H1 (cell line): ENCODE data around the gene SPAG16. TPM values are rescaled to one million over a fixed set of nuclear protein-coding genes. Genes with fewer than 3 reads are reported as not detected.

Source experiments
- CTCF ChIA-PET: fragments of 300-600 bp; sonication (Branson Sonifier 250); formaldehyde crosslinking; loops from one replicate; lab custom pipeline; 2021; ENCODE audit not compliant: partially characterized antibody; lab: Charles Lee
- POLR2A ChIA-PET: fragments of 300-600 bp; sonication (Branson Sonifier 250); formaldehyde crosslinking; loops from one replicate; lab custom pipeline; 2021; ENCODE audit warnings: inconsistent platforms; ENCODE audit not compliant: partially characterized antibody; lab: Charles Lee
- DNase-seq, 2 experiments: peaks; one replicate each; pipeline versions ENCODE4 v3.0.0 to v3.0.0-alpha.2; 2010 to 2022; ENCODE audit warnings: low spot score in 2 of 2, low read depth in 1 of 2, mixed read lengths in 1 of 2
- FAIRE-seq: peaks from 2 replicates; lab custom pipeline; 2011; peaks lifted over from hg19 to GRCh38; lab: Jason Lieb, UNC
- H2AFZ ChIP-seq: 2 replicates; pipeline ENCODE4 v1.8.1; 2012; ENCODE audit warnings: low read length, inconsistent platforms
- H2AK5ac ChIP-seq: 2 replicates; pipeline ENCODE4 v1.6.1; 2013; ENCODE audit warnings: low read depth, low read length
- H2BK120ac ChIP-seq: replicated peaks from 2 replicates; pipeline ENCODE3; 2013; ENCODE audit warnings: low read depth, low read length, inconsistent platforms
- H2BK12ac ChIP-seq: 2 replicates; pipeline ENCODE4 v1.6.1; 2013; ENCODE audit warnings: low read depth, low read length
- H2BK15ac ChIP-seq: 2 replicates; pipeline ENCODE4 v1.6.1; 2013; ENCODE audit warnings: low read length
- H2BK20ac ChIP-seq: 2 replicates; pipeline ENCODE4 v1.6.1; 2013; ENCODE audit warnings: low read length
- H2BK5ac ChIP-seq: 2 replicates; pipeline ENCODE4 v1.6.1; 2013; ENCODE audit warnings: low read depth, low read length
- H3K14ac ChIP-seq: 2 replicates; pipeline ENCODE4 v1.6.1; 2013; ENCODE audit warnings: inconsistent platforms; ENCODE audit not compliant: insufficient read length
- H3K18ac ChIP-seq: 2 replicates; pipeline ENCODE4 v1.6.1; 2013; ENCODE audit warnings: low read length; ENCODE audit errors: extremely low read depth
- H3K23ac ChIP-seq: 2 replicates; pipeline ENCODE4 v1.6.1; 2013; ENCODE audit warnings: inconsistent platforms; ENCODE audit not compliant: insufficient read length
- H3K23me2 ChIP-seq: 2 replicates; pipeline ENCODE4 v1.6.1; 2013; ENCODE audit warnings: low read depth, low read length
- H3K27ac ChIP-seq: 2 replicates; pipeline ENCODE4 v1.6.1; 2011; ENCODE audit warnings: low read depth, low read length, inconsistent platforms
- H3K27me3 ChIP-seq, 4 experiments: replicated peaks in 1 of 4; 1 replicate in 1 of 4; 2 replicates in 3 of 4; pipeline versions ENCODE4 v1.6.1 to v1.8.1; 2011 to 2013; ENCODE audit warnings: low read length in 3 of 4, mild to moderate bottlenecking in 3 of 4, inconsistent platforms in 2 of 4, mixed read lengths in 2 of 4, moderate library complexity in 1 of 4; ENCODE audit not compliant: control insufficient read depth in 3 of 4, insufficient read depth in 3 of 4; ENCODE audit errors: extremely low read depth in 1 of 4
- H3K36me3 ChIP-seq, 4 experiments: 2 replicates each; pipeline versions ENCODE4 v1.6.1 to v1.8.1; 2011 to 2013; ENCODE audit warnings: mild to moderate bottlenecking in 4 of 4, low read length in 3 of 4, moderate library complexity in 2 of 4, control low read depth in 1 of 4, inconsistent platforms in 1 of 4; ENCODE audit not compliant: insufficient read depth in 4 of 4, control insufficient read depth in 2 of 4
- H3K4ac ChIP-seq: replicated peaks from 2 replicates; pipeline ENCODE3; 2013; ENCODE audit warnings: low read length, low read depth, mixed read lengths, inconsistent platforms; ENCODE audit not compliant: insufficient read length
- H3K4me1 ChIP-seq, 4 experiments: replicated peaks in 1 of 4; 1 replicate in 1 of 4; 2 replicates in 3 of 4; pipeline versions ENCODE4 v1.6.1 to v1.8.1; 2011 to 2013; ENCODE audit warnings: low read length in 3 of 4, inconsistent platforms in 2 of 4, mixed read lengths in 1 of 4; ENCODE audit not compliant: insufficient read depth in 4 of 4, control insufficient read depth in 3 of 4
- H3K4me2 ChIP-seq, 2 experiments: 2 replicates each; pipeline versions ENCODE4 v1.6.1 to v1.8.1; 2011 to 2013; ENCODE audit warnings: low read depth in 2 of 2, low read length in 2 of 2, control low read depth in 1 of 2, inconsistent platforms in 1 of 2, mild to moderate bottlenecking in 1 of 2; ENCODE audit not compliant: insufficient read depth in 1 of 2
- H3K4me3 ChIP-seq, 4 experiments: fragments of 200-600, 300-600 bp in 1 of 4; sonication (generic), shearing (Covaris generic), sonication (Bioruptor Twin) in 1 of 4; 2 replicates each; pipeline versions ENCODE4 v1.5.1 to v1.8.1; 2011 to 2016; ENCODE audit warnings: low read length in 4 of 4, low read depth in 3 of 4, control low read depth in 2 of 4, inconsistent platforms in 2 of 4, mild to moderate bottlenecking in 2 of 4, mixed read lengths in 1 of 4, moderate library complexity in 1 of 4; ENCODE audit not compliant: insufficient read depth in 2 of 4; ENCODE audit errors: extremely low read depth in 1 of 4
- H3K56ac ChIP-seq: replicated peaks from 2 replicates; pipeline ENCODE3; 2013; ENCODE audit warnings: low read depth, mild to moderate bottlenecking, mixed read lengths, low read length, inconsistent platforms; ENCODE audit not compliant: insufficient read length
- H3K79me1 ChIP-seq: 2 replicates; pipeline ENCODE4 v1.6.1; 2013; ENCODE audit warnings: low read depth, low read length, control low read depth
- H3K79me2 ChIP-seq, 2 experiments: 2 replicates each; pipeline versions ENCODE4 v1.6.1 to v1.8.1; 2012 to 2013; ENCODE audit warnings: low read length in 2 of 2, mild to moderate bottlenecking in 2 of 2, inconsistent platforms in 1 of 2; ENCODE audit not compliant: insufficient read depth in 2 of 2, control insufficient read depth in 1 of 2
- H3K9ac ChIP-seq, 4 experiments: replicated peaks in 1 of 4; 1 replicate in 1 of 4; 2 replicates in 3 of 4; pipeline versions ENCODE4 v1.6.1 to v1.8.1; 2011 to 2013; ENCODE audit warnings: low read depth in 3 of 4, low read length in 3 of 4, control low read depth in 2 of 4, mild to moderate bottlenecking in 2 of 4, moderate library complexity in 2 of 4, inconsistent platforms in 1 of 4; ENCODE audit errors: extremely low read depth in 1 of 4
- H3K9me3 ChIP-seq, 2 experiments: 2 replicates each; pipeline versions ENCODE4 v1.6.1 to v1.8.1; 2012 to 2013; ENCODE audit warnings: mild to moderate bottlenecking in 2 of 2, moderate library complexity in 2 of 2, control low read depth in 1 of 2, inconsistent platforms in 1 of 2, low read depth in 1 of 2, low read length in 1 of 2, mixed read lengths in 1 of 2; ENCODE audit not compliant: insufficient read depth in 2 of 2
- H4K20me1 ChIP-seq, 2 experiments: replicated peaks in 1 of 2; 2 replicates each; pipeline versions ENCODE3 to v1.8.1; 2011 to 2013; ENCODE audit warnings: inconsistent platforms in 2 of 2, low read length in 2 of 2, mild to moderate bottlenecking in 1 of 2; ENCODE audit not compliant: insufficient read depth in 2 of 2, control insufficient read depth in 1 of 2
- H4K5ac ChIP-seq: 2 replicates; pipeline ENCODE4 v1.6.1; 2013; ENCODE audit warnings: low read length, low read depth, mixed read lengths, inconsistent platforms; ENCODE audit not compliant: insufficient read length
- H4K8ac ChIP-seq: 2 replicates; pipeline ENCODE4 v1.8.0; 2013; ENCODE audit warnings: mild to moderate bottlenecking, moderate library complexity, low read length, inconsistent platforms; ENCODE audit not compliant: insufficient read depth; ENCODE audit errors: extremely low read depth
- H4K91ac ChIP-seq: replicated peaks from 2 replicates; pipeline ENCODE3; 2013; ENCODE audit warnings: low read length, mixed read lengths, inconsistent platforms; ENCODE audit not compliant: insufficient read length
- ASH2L ChIP-seq: fragments of 200-600, 300-600 bp; sonication (generic); IDR thresholded peaks from one replicate; pipeline ENCODE4 v1.7.1; 2017; ENCODE audit warnings: low read length
- CHD1 ChIP-seq: IDR thresholded peaks from 2 replicates; pipeline ENCODE4 v1.6.1; 2012; ENCODE audit warnings: low read depth, low read length, improper control_type of control experiment
- POU5F1 ChIP-seq: IDR thresholded peaks from 2 replicates; pipeline ENCODE4 v1.6.1; 2011; ENCODE audit warnings: low read depth, mild to moderate bottlenecking, low read length, moderate library complexity
- RFX5 ChIP-seq: IDR thresholded peaks from 2 replicates; pipeline ENCODE4 v1.6.1; 2011; ENCODE audit warnings: low read depth, low read length, improper control_type of control experiment, borderline replicate concordance
- WGBS, 2 experiments: shearing (Covaris generic) in 1 of 2; methylation state at CpG; one replicate each; pipeline versions ENCODE4 v1.1.6 to v1.1.7; 2013 to 2015; ENCODE audit warnings: low lambda C conversion rate in 2 of 2, mixed read lengths in 2 of 2, inconsistent platforms in 1 of 2, low coverage in 1 of 2, missing lambda C conversion rate in 1 of 2; ENCODE audit not compliant: insufficient replicate concordance in 2 of 2, insufficient coverage in 1 of 2, insufficient read length in 1 of 2; ENCODE audit errors: extremely low coverage in 1 of 2, missing lambda C conversion rate in 1 of 2; 5-methylcytosine and 5-hydroxymethylcytosine counted together
- polyA plus RNA-seq, 7 experiments: library from polyadenylated mRNA; depleted of rRNA in 3 of 7; stranded (reverse) in 5 of 7; unstranded in 2 of 7; fragments of >200 nt in 5 of 7; fragments of 200-250 nt in 2 of 7; gene quantifications; 1 replicate in 5 of 7; 2 replicates in 1 of 7; 4 replicates in 1 of 7; pipeline versions ENCODE4 v1.2.1 to v1.2.3, GENCODE V29; 2011 to 2013; ENCODE audit warnings: missing spikeins in 2 of 7, mixed read lengths in 2 of 7
- total RNA-seq: library from RNA; stranded (reverse); fragmentation: NEBNext Ultra II Directional; extraction: Animal tissue kit (Norgen Biotek cat#: 25700); gene quantifications from 2 replicates; pipeline ENCODE4 v1.2.1, GENCODE V29; 2021

SPAG16 gene
- total and polyA plus RNA-seq, 2 of the 8 experiments (the other 6 are each of a cell fraction or from before 2014, with no cell fraction given), result 6.0 to 14.9 TPM

DNA sequence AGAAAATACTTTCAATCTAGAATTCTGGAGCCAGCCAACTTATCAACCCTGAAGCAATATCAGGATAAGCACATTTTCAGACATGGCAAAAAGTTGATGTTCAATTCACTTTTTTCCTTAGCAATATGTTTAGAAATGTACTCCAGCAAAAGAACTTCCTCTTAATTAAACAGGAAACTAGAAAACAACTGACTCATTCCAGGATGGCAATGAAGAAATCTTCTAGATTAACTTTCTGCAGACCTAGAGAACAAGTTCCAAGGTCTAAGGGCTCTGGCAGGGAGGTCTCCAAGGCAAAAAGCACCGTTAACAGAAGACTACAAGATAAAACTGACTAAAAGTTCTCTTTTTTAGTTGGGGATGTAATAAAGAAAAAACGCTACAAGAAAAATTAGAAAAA is 1057.4 kb downstream of the SPAG16 start:
- Histone ChIP-seq H3K56ac (no peak overlapping the region), H2BK12ac (no peak overlapping the region), H3K9ac (no peak overlapping the region), H3K23ac (no peak overlapping the region), H3K9me3 (no peaks in the 10 kb centered on the region), H4K91ac (no peak overlapping the region), H2BK120ac (no peak overlapping the region), H3K4me3 (no peak overlapping the region), H3K79me2 (no peaks in the 10 kb centered on the region), H3K36me3 (no peaks in the 10 kb centered on the region), H2BK15ac (no peak overlapping the region), H3K27ac (no peak overlapping the region), H3K4me1 (no peaks in the 10 kb centered on the region), H2AK5ac (no peak overlapping the region), H4K5ac (no peak overlapping the region), H3K23me2 (no peaks in the 10 kb centered on the region), H2BK20ac (no peak overlapping the region), H2AFZ (no peak overlapping the region), H3K27me3 (no peaks in the 10 kb centered on the region), H3K18ac (no peak overlapping the region), H3K14ac (no peak overlapping the region), H3K79me1 (no peaks in the 10 kb centered on the region), H4K20me1 (no peaks in the 10 kb centered on the region), H3K4me2 (no peak overlapping the region), H4K8ac (no peak overlapping the region), H2BK5ac (no peak overlapping the region), H3K4ac (no peak overlapping the region)
- FAIRE-seq, result no peak
- whole genome bisulfite sequencing, 2 experiments, result 50% methylated on average over 2 of the region's 2 CpGs; no CpG with 5 or more reads in 1 of the 2 experiments
- ChIA-PET CTCF (no interaction called here), POLR2A (no interaction called here)
- DNase-seq, result no peak
- TF ChIP-seq POU5F1, result no peak
- TF ChIP-seq RFX5, result no peak
- no peak for TF ChIP-seq CHD1
- no peak for TF ChIP-seq ASH2L
